ENCODE data around the gene STING1.
A peak's percentile ranks its signal among the peaks of the same experiment; 100 is the strongest.
"Not testable (repeated sequence)": the region's sequence is repeated elsewhere in the genome, so short reads cannot be mapped to it uniquely, and the experiment has no call there.

The STING1 gene

GRCh38 chr5:139512786-139513390 lies 30.3 kb upstream of the STING1 start:
- no peak overlapping the region for H3K4me3 ChIP-seq (ENCODE audit: low read length)
- peak; percentile 3 for TF ChIP-seq CTCF (conservative IDR thresholded peaks at IDR 0.05; ENCODE audit: low read depth, low read length)
- DNase-seq (ENCODE audit: low read depth), result no peak

GRCh38 chr5:139504722-139505121 lies 22.2 kb upstream of the STING1 start:
- DNase-seq (ENCODE audit: low read depth); H3K4me3 ChIP-seq (ENCODE audit: low read length): not testable (repeated sequence)

GRCh38 chr5:139503879-139504278 lies 21.3 kb upstream of the STING1 start:
- not testable (repeated sequence) for H3K4me3 ChIP-seq (ENCODE audit: low read length); DNase-seq (ENCODE audit: low read depth)

- not testable (repeated sequence) for DNase-seq (ENCODE audit: low read depth); H3K4me3 ChIP-seq (ENCODE audit: low read length)
These were observed 20.7 kb upstream of the STING1 start for GRCh38 chr5:139503036-139503817.

GRCh38 chr5:139501381-139501780 lies 18.8 kb upstream of the STING1 start:
- H3K4me3 ChIP-seq (ENCODE audit: low read length), result no peak overlapping the region
- no peak for DNase-seq (ENCODE audit: low read depth)
- TF ChIP-seq CTCF (conservative IDR thresholded peaks at IDR 0.05; ENCODE audit: low read depth, low read length), result no peak

GRCh38 chr5:139495638-139496435 lies 13.3 kb upstream of the STING1 start:
- H3K4me3 ChIP-seq (ENCODE audit: low read length), result no peak overlapping the region
- no peak for TF ChIP-seq CTCF (conservative IDR thresholded peaks at IDR 0.05; ENCODE audit: low read depth, low read length)
- DNase-seq (ENCODE audit: low read depth), result no peak

GRCh38 chr5:139494832-139495231 lies 12.3 kb upstream of the STING1 start:
- H3K4me3 ChIP-seq (ENCODE audit: low read length), result no peak overlapping the region
- TF ChIP-seq CTCF (conservative IDR thresholded peaks at IDR 0.05; ENCODE audit: low read depth, low read length), result no peak
- DNase-seq (ENCODE audit: low read depth), result no peak

- TF ChIP-seq CTCF (conservative IDR thresholded peaks at IDR 0.05; ENCODE audit: low read depth, low read length), result no peak
- DNase-seq (ENCODE audit: low read depth), result no peak
- H3K4me3 ChIP-seq (ENCODE audit: low read length), result no peak overlapping the region
These were observed 11.7 kb upstream of the STING1 start for GRCh38 chr5:139494256-139494655.

Measured in retinal pigment epithelial cell (primary cell).